ENCODE measurements around the gene STT3B.

STT3B gene

GRCh38 chr3:31648286-31648968 lies 115.7 kb downstream of the STT3B start:
- no peak for DNase-seq (ENCODE audit: low spot score)

GRCh38 chr3:31652296-31652695 lies 119.6 kb downstream of the STT3B start:
- DNase-seq (ENCODE audit: low spot score) = no peak

- DNase-seq (ENCODE audit: low spot score) = no peak
Observed at GRCh38 chr3:31653464-31653863, 120.7 kb downstream of the STT3B start.

GRCh38 chr3:31654998-31655397 lies 122.3 kb downstream of the STT3B start:
- DNase-seq (ENCODE audit: low spot score) = no peak

GRCh38 chr3:31659246-31659645 lies 126.5 kb downstream of the STT3B start:
- DNase-seq (ENCODE audit: low spot score) = no peak

- DNase-seq (ENCODE audit: low spot score) = no peak
Observed at GRCh38 chr3:31661286-31661685, 128.6 kb downstream of the STT3B start.

GRCh38 chr3:31661993-31662670 lies 129.4 kb downstream of the STT3B start:
- no peak for DNase-seq (ENCODE audit: low spot score)

- DNase-seq (ENCODE audit: low spot score) = no peak
Observed at GRCh38 chr3:31664031-31664430, 131.3 kb downstream of the STT3B start.

- no peak for DNase-seq (ENCODE audit: low spot score)
Observed at GRCh38 chr3:31667582-31667981, 134.9 kb downstream of the STT3B start.

- no peak for DNase-seq (ENCODE audit: low spot score)
Observed at GRCh38 chr3:31668242-31668641, 135.5 kb downstream of the STT3B start.

GRCh38 chr3:31670136-31670535 lies 137.4 kb downstream of the STT3B start:
- no peak for DNase-seq (ENCODE audit: low spot score)

- DNase-seq (ENCODE audit: low spot score) = no peak
Observed at GRCh38 chr3:31670722-31671121, 138.0 kb downstream of the STT3B start.

- no peak for DNase-seq (ENCODE audit: low spot score)
Observed at GRCh38 chr3:31671451-31671850, 138.7 kb downstream of the STT3B start.

GRCh38 chr3:31671976-31672375 lies 139.3 kb downstream of the STT3B start:
- no peak for DNase-seq (ENCODE audit: low spot score)

GRCh38 chr3:31673950-31674349 lies 141.2 kb downstream of the STT3B start:
- DNase-seq (ENCODE audit: low spot score) = no peak

GRCh38 chr3:31676556-31676955 lies 143.8 kb downstream of the STT3B start:
- DNase-seq (ENCODE audit: low spot score) = no peak

GRCh38 chr3:31680072-31680870 lies 147.5 kb downstream of the STT3B start:
- no peak for DNase-seq (ENCODE audit: low spot score)

Data from hematopoietic multipotent progenitor cell treated with erythropoietin and hydrocortisone succinate and interleukin-3 and kit ligand, for 17 days (in vitro differentiated cells).